ENCODE results near the gene SUPT7L. TPM values are rescaled to one million over a fixed set of nuclear protein-coding genes. Genes with fewer than 3 reads are reported as not detected.

SUPT7L gene
- total and polyA plus RNA-seq, 2 of the 4 experiments (the other 2 are of a cell fraction) = 16.7 to 33.4 TPM

DNA sequence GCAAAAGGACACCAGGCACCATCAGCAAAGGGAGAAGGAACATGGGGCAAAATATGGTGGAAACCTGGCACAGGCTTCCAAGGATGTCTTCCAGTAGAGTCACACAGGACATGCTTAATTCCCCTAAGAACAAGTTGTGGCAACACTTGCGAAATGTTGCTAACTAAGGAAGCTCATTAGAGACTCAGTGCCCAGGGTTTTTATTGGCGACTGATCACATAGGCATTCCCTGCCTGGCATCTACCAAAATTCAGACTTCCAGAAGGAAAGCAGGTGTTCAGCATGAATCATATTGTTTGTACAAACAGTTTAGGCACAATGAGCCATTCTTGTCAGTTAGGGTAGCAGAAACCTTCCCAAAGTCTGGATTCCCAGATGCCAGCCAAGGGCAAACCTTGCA is 26.0 kb upstream of the SUPT7L start:
- peaks cover 4% of the 10 kb centered on the region; the same call in 1 of the 2 replicates for H3K9me1 ChIP-seq (ENCODE audit: insufficient read depth, low read length)
- no peak overlapping the region for H3K23ac ChIP-seq (ENCODE audit: low read depth, low read length)
- in situ Hi-C loops (cut with MboI; ENCODE audit: low sequenced_read_pairs) = no loop called here
- no peak overlapping the region for H2BK20ac ChIP-seq (ENCODE audit: low read depth, low read length)
- H2BK15ac ChIP-seq (ENCODE audit: low read depth, low read length) = no peak overlapping the region
- ChIA-PET CTCF (no interaction called here), POLR2A (ENCODE audit: unreplicated experiment) (no interaction called here)
- no peak overlapping the region for H3K4ac ChIP-seq (ENCODE audit: low read depth, low read length)
- H4K91ac ChIP-seq (ENCODE audit: insufficient read depth, low read depth, low read length) = no peak overlapping the region
- WGBS, 2 experiments (ENCODE audit: extremely low coverage in 2 of 2, insufficient read length in 1 of 2) = 100% methylated on average over 1 of the region's 2 CpGs; no CpG with 5 or more reads in 1 of the 2 experiments
- H3K9ac ChIP-seq (ENCODE audit: low read depth, low read length) = no peak overlapping the region
- no peak overlapping the region for H2BK5ac ChIP-seq (ENCODE audit: low read depth, low read length, poor library complexity, severe bottlenecking)
- no peak overlapping the region for H3K14ac ChIP-seq (replicated peaks; ENCODE audit: low read depth, low read length)
- BruUV-seq (replicated peaks) = no TSS peak
- no peak overlapping the region for H4K8ac ChIP-seq (ENCODE audit: low read depth in 2 of 2, low read length in 2 of 2)
- H3K36me3 ChIP-seq (ENCODE audit: control insufficient read depth, insufficient read depth, low read length) = peaks cover 20% of the 10 kb centered on the region
- no peaks in the 10 kb centered on the region for H3K9me3 ChIP-seq (ENCODE audit: control insufficient read depth, insufficient read depth, low read length)
- no peak overlapping the region for H2AK5ac ChIP-seq (ENCODE audit: low read depth, low read length)
- no peak overlapping the region for H3K56ac ChIP-seq (ENCODE audit: extremely low read depth, insufficient read depth, low read length)
- intact Hi-C loops (cut with micrococcal nuclease) = no loop called here
- H3K18ac ChIP-seq (ENCODE audit: low read depth, low read length) = no peak overlapping the region
- H2BK120ac ChIP-seq (ENCODE audit: low read depth, low read length) = no peak overlapping the region
- H4K20me1 ChIP-seq (ENCODE audit: insufficient read depth, low read length) = no peaks in the 10 kb centered on the region
- no peak overlapping the region for H4K5ac ChIP-seq (ENCODE audit: low read depth, low read length)
- no peaks in the 10 kb centered on the region for H3K27me3 ChIP-seq (ENCODE audit: control insufficient read depth, insufficient read depth, low read length)
- TF ChIP-seq CEBPB (IDR thresholded peaks at IDR 0.05; ENCODE audit: low read depth, low read length) (no peak), RAD21 (IDR thresholded peaks at IDR 0.05; ENCODE audit: low read length) (no peak), SMC3 (IDR thresholded peaks at IDR 0.05; ENCODE audit: low read depth, low read length) (no peak), POLR2A (IDR thresholded peaks at IDR 0.05; ENCODE audit: low read depth, low read length) (no peak), NFE2L2 (IDR thresholded peaks at IDR 0.05; ENCODE audit: low read depth, low read length) (no peak), USF2 (IDR thresholded peaks at IDR 0.05; ENCODE audit: low read depth, low read length) (no peak), FOS (IDR thresholded peaks at IDR 0.05; ENCODE audit: low read depth, low read length) (no peak), ELK1 (IDR thresholded peaks at IDR 0.05; ENCODE audit: borderline replicate concordance, low read depth, low read length) (no peak), RFX5 (IDR thresholded peaks at IDR 0.05; ENCODE audit: low read depth, low read length) (no peak), MXI1 (IDR thresholded peaks at IDR 0.05; ENCODE audit: borderline replicate concordance, low read depth, low read length) (no peak), MAZ (IDR thresholded peaks at IDR 0.05; ENCODE audit: borderline replicate concordance, low read depth, low read length) (no peak), CTCF (conservative IDR thresholded peaks at IDR 0.05; ENCODE audit: low read depth, low read length) (no peak), BHLHE40 (IDR thresholded peaks at IDR 0.05; ENCODE audit: low read depth, low read length) (no peak), CHD1 (IDR thresholded peaks at IDR 0.05; ENCODE audit: low read depth, low read length) (no peak)
- dilution Hi-C loops (cut with HindIII; ENCODE audit: low sequenced_read_pairs, unreplicated experiment) = no loop called here
- H3K4me3 ChIP-seq (ENCODE audit: insufficient read depth, low read depth, low read length) = no peak overlapping the region
- no peak overlapping the region for H2AFZ ChIP-seq (replicated peaks; ENCODE audit: low read length, poor library complexity)
- H2AK9ac ChIP-seq (replicated peaks; ENCODE audit: low read depth, low read length, poor library complexity) = no peak overlapping the region
- DNase-seq (no peak), ATAC-seq (ENCODE audit: low read depth) (no peak)
- no peaks in the 10 kb centered on the region; a peak in 1 of 4 replicates for H3K79me1 ChIP-seq (ENCODE audit: low read depth in 1 of 2, low read length in 2 of 2)
- H3K4me1 ChIP-seq (ENCODE audit: control insufficient read depth, insufficient read depth, low read length) = no peaks in the 10 kb centered on the region
- H3K27ac ChIP-seq (ENCODE audit: insufficient read depth, low read length) = no peak overlapping the region
- no peak overlapping the region for H3K4me2 ChIP-seq (ENCODE audit: low read depth, low read length)
